ENCODE data around the gene ZDHHC18.
"Not testable (repeated sequence)": the region's sequence is repeated elsewhere in the genome, so short reads cannot be mapped to it uniquely, and the experiment has no call there.

The ZDHHC18 gene

DNA sequence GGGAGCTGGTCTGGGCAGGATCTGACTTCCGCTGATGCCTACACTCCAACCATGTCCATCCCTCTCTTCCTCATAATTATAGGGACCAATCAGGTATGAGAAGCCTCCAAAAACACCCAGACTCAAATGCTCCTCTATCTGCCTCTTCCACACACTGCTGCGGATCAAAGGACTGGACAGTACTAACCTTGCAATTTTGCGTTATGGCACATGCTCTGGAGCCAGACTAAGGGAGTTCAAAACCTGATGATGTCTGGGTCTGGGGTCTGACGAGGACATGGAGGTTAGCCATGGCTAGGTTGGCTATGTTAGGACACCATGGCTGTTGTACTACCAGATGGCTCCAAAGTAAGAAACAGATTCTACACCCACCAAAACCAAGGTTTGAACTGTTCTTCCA lies 53.3 kb downstream of the ZDHHC18 start:
- no peak for DNase-seq (ENCODE audit: low read depth, low spot score)
- no peak overlapping the region for H3K4me3 ChIP-seq (ENCODE audit: low read depth, low read length)
- TF ChIP-seq CTCF (IDR thresholded peaks at IDR 0.05; ENCODE audit: low read depth, low read length) = no peak
- in situ Hi-C loops (cut with HindIII; ENCODE audit: low sequenced_read_pairs) = no loop called here

DNA sequence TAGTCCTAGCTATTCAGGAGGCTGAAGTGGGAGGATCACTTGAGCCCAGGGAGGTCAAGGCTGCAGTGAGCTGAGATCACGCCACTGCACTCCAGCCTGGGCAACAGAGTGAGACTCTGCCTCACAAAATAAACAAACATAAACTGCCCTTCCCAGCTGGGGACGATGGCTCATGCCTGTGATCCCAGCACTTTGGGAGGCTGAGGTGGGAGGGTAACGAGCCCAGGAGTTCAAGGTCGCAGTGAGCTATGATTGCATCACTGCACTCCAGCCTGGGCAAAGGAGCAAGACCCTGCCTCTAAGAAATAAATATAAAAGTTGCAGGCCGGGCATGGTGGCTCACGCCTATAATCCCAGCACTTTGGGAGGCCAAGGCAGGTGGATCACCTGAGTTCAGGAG lies 55.1 kb downstream of the ZDHHC18 start:
- in situ Hi-C loops (cut with HindIII; ENCODE audit: low sequenced_read_pairs); DNase-seq (ENCODE audit: low read depth, low spot score); H3K4me3 ChIP-seq (ENCODE audit: low read depth, low read length): not testable (repeated sequence)

GRCh38 chr1:26882696-26883463 lies 56.4 kb downstream of the ZDHHC18 start:
- no peak for TF ChIP-seq CTCF (IDR thresholded peaks at IDR 0.05; ENCODE audit: low read depth, low read length)
- DNase-seq (ENCODE audit: low read depth, low spot score) = no peak
- H3K4me3 ChIP-seq (ENCODE audit: low read depth, low read length) = no peak overlapping the region

DNA sequence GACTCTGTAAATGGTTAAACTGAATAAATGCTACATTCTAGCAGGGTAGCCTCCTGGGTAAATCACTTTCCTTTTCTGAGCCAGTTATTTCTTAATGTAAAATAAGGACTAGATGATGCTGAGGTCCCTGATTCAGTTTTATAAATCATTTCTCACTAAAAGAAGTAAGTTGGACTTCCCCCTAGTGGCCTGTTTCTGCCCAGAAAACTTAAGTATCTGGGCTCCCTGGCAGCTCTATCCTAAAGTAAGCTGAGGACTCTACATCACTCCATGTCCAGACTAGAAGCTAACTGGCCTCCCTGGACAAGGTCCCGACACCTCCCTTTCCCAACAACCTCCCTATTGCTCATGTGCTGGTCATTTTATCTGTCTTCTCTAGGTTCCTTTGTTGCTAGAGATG lies 60.6 kb downstream of the ZDHHC18 start:
- DNase-seq (ENCODE audit: low read depth, low spot score) = peak; percentile 47
- H3K4me3 ChIP-seq (ENCODE audit: low read depth, low read length) = no peak overlapping the region
- peak; percentile 66 for TF ChIP-seq CTCF (IDR thresholded peaks at IDR 0.05; ENCODE audit: low read depth, low read length)
- in situ Hi-C loops (cut with HindIII; ENCODE audit: low sequenced_read_pairs) = no loop called here

More at GRCh38 chr1:26882696-26883463, 56.4 kb downstream of the ZDHHC18 start:
- in situ Hi-C loops (cut with HindIII; ENCODE audit: low sequenced_read_pairs) = no loop called here

DNA sequence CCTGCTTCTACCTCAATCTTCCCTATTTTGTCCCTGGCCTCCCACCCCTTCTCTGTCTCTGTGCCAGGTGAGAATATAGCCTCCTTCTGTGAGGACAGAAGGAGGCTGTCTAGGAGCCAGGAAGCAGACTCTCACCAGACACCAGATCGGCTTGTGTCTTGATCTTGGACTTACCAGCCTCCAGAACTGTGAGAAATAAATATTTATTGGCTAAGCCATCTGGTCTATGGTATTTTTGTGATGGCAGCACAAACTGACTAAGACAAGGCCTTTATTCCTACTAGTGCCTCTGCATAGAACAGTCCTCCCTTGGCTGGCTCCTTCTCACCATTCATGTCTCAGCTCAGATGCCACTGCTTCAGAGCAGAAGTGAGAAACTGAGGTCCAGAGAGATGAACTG lies 61.7 kb downstream of the ZDHHC18 start:
- TF ChIP-seq CTCF (IDR thresholded peaks at IDR 0.05; ENCODE audit: low read depth, low read length) = no peak
- in situ Hi-C loops (cut with HindIII; ENCODE audit: low sequenced_read_pairs) = no loop called here
- no peak for DNase-seq (ENCODE audit: low read depth, low spot score)
- no peak overlapping the region for H3K4me3 ChIP-seq (ENCODE audit: low read depth, low read length)

GRCh38 chr1:26889551-26890466 lies 63.3 kb downstream of the ZDHHC18 start, which contains the start of gene GPN2:
Gene GPN2 (minus strand): TSS chr1:26890283. CDS start chr1:26890096, 187 bp downstream.
- in situ Hi-C loops (cut with HindIII; ENCODE audit: low sequenced_read_pairs) = no loop called here
- peak within 1 kb of the TSS; percentile 87 for H3K4me3 ChIP-seq (ENCODE audit: low read depth, low read length)
- DNase-seq (ENCODE audit: low read depth, low spot score) = peak; percentile 74
- TF ChIP-seq CTCF (IDR thresholded peaks at IDR 0.05; ENCODE audit: low read depth, low read length) = no peak

DNA sequence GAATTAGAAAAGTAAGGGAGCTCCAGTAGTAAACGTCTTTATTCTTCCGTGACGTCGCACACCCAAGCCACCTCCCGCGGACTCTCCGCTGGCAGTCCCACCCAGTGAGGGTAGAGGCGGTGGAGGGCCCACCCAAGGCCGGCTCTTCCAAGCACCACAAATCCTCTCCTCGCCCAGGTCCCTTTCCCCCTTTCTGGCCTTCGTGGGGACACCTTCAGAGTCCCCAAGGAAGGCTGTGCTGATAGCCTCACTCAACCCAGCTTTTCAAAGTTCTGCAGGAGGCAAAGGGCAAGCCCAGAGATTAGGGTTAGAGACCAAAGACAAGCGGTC lies 63.9 kb downstream of the ZDHHC18 start:
- peak overlapping the region; percentile 87 for H3K4me3 ChIP-seq (ENCODE audit: low read depth, low read length)
- no peak for TF ChIP-seq CTCF (IDR thresholded peaks at IDR 0.05; ENCODE audit: low read depth, low read length)
- in situ Hi-C loops (cut with HindIII; ENCODE audit: low sequenced_read_pairs) = no loop called here
- no peak for DNase-seq (ENCODE audit: low read depth, low spot score)

Data from astrocyte of the spinal cord (primary cell).